Vagina (tissue), 2 donors: Measurements from ENCODE around the gene C14orf119.

Experiments used
- POLR2A ChIP-seq, 2 donors: fragments of 450-650 bp; IDR thresholded peaks; one replicate each; pipeline ENCODE4 v1.6.1; 2017; ENCODE audit warnings: antibody characterized with exemption in 2 of 2, mild to moderate bottlenecking in 2 of 2, moderate library complexity in 2 of 2
- POLR2AphosphoS5 ChIP-seq, 2 donors: sonication (generic); formaldehyde crosslinking; IDR thresholded peaks; one replicate each; pipeline ENCODE4 v1.9.0; 2017; ENCODE audit warnings: antibody characterized with exemption in 2 of 2, mild to moderate bottlenecking in 2 of 2, low read depth in 1 of 2; ENCODE audit not compliant: insufficient read depth in 1 of 2
- TF ChIP-seq, protein P1 (sequence below), 3 experiments: fragments of 450-650 bp in 2 of 3; fragments of 200-600 bp in 1 of 3; sonication (generic) in 1 of 3; IDR thresholded peaks; one replicate each; pipeline ENCODE4 v1.5.1; 2017 to 2019; ENCODE audit warnings: antibody characterized with exemption in 3 of 3, mild to moderate bottlenecking in 2 of 3, moderate library complexity in 2 of 3

DNA sequence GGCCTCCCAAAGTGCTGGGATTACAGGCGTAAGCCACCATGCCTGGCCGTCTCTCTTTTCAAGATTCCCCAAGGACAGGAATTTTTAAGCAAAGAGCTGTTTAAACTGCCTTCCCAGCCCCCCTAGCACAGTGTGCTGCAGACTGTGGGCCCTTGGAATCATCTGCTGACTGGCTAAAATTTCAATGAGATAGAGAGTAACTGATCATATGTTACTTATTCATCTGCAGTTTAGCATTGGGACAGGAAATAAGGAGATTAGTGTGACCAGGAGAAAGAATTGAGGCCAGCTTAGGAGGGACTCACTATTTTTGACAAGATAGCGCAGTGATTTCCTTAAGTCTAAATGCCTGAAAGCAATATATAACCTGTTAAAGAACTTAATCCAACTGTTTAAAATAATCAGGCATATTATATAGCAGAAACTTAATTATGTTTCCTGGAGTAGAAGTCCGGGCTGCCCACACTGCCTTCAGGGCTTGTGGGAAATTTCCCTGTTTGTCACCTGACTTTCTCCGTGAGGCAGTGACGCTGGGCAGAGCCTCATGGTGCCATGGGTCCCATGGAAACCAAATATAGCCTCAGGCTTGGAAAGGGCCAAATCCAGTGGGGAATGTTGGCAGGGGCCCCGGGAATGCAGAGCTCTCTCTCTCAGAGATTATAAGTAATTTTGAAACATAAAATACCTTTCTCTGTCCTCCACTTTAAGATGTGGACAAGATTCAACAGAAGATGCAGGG lies 46.6 kb downstream of the C14orf119 start:
- no peak for TF ChIP-seq POLR2A (IDR thresholded peaks at IDR 0.05)
- TF ChIP-seq, protein P1, sequence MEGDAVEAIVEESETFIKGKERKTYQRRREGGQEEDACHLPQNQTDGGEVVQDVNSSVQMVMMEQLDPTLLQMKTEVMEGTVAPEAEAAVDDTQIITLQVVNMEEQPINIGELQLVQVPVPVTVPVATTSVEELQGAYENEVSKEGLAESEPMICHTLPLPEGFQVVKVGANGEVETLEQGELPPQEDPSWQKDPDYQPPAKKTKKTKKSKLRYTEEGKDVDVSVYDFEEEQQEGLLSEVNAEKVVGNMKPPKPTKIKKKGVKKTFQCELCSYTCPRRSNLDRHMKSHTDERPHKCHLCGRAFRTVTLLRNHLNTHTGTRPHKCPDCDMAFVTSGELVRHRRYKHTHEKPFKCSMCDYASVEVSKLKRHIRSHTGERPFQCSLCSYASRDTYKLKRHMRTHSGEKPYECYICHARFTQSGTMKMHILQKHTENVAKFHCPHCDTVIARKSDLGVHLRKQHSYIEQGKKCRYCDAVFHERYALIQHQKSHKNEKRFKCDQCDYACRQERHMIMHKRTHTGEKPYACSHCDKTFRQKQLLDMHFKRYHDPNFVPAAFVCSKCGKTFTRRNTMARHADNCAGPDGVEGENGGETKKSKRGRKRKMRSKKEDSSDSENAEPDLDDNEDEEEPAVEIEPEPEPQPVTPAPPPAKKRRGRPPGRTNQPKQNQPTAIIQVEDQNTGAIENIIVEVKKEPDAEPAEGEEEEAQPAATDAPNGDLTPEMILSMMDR (IDR thresholded peaks at IDR 0.05) = no peak
- TF ChIP-seq POLR2AphosphoS5 (IDR thresholded peaks at IDR 0.05; ENCODE audit: insufficient read depth in 1 of 2, low read depth in 1 of 2) = no peak
